Putamen (tissue), 1 donor: ENCODE data around the gene CTNNA1.
"Not testable (repeated sequence)": the region's sequence is repeated elsewhere in the genome, so short reads cannot be mapped to it uniquely, and the experiment has no call there.

Experiments
- DNase-seq: peaks from one replicate; pipeline ENCODE4 v3.0.0-alpha.2; 2016; ENCODE audit warnings: low spot score

The CTNNA1 gene

GRCh38 chr5:138815529-138815928, 62.3 kb downstream of the CTNNA1 start:
- no peak for DNase-seq

GRCh38 chr5:138817241-138817640, 64.0 kb downstream of the CTNNA1 start:
- no peak for DNase-seq

GRCh38 chr5:138819081-138819480, 65.9 kb downstream of the CTNNA1 start:
- no peak for DNase-seq

DNA sequence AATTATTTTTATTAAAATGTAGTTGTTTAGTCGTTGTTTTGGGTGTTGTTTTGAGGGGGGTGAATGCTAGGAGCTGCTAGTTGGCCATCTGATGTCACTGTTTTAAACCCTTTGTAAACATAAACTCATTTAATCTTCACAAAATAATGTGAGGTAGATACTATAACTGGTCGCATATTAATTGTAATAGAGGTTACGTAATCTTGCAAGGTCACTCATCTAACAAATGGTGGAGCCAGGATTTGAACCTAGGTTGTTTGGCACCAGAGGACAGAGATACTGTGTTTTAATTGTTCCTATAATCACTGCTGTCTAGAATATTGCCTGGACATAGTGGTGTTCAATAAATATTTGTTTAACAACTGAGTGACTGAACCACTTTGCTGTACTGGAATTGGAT, 67.5 kb downstream of the CTNNA1 start:
- no peak for DNase-seq

DNA sequence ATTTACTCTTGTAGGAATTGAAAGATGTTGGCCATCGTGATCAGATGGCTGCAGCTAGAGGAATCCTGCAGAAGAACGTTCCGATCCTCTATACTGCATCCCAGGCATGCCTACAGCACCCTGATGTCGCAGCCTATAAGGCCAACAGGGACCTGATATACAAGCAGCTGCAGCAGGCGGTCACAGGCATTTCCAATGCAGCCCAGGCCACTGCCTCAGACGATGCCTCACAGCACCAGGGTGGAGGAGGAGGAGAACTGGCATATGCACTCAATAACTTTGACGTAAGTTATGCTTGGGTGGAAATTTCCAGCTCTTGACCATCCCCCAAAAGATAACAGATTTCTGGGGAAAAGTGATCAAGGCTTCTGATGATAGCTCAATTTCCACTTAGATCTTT, 71.3 kb downstream of the CTNNA1 start:
- DNase-seq = no peak

DNA sequence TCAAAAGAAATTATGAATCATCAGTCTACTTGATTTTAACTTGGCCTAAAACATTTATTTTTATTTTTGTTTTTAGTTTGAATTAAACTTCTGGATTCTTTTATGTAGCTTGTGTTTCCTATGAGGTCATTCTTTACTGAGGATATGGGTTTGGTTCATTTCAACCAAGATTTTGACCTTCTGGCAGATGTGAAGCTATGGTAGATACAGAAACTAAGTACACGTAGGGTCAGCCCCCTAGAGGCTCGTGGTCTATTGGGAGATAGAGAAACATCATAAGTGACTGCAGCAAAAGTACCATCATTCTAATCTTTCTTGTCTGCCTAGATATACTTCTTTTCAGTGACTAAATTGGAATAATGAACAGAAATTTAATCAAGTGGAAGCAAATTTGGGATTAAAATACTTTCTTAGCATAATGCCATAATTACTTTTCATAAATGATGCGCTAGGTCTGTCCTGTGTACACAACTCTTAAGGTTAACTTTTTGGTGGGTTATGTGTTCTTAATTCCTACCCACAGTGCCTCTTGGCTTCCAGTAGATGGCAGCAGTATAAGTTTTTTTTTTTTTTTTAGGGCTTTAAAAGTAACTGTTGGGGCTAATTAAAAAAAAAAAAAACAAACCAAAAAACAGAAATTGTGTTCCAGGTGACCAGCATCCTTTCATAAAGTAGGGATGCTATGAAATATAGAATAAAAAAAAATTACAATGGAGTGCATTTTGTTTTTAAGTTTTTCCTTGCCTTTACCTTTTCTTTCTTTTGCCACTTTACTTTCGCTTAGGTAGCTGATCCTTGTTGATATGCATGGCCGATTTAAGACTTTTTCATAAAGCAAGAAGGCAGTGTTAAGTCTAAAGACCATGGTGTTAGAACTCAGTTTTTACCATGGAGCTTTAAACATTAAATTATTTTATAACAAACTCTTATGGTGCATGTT, 72.0 kb downstream of the CTNNA1 start:
- no peak for DNase-seq

DNA sequence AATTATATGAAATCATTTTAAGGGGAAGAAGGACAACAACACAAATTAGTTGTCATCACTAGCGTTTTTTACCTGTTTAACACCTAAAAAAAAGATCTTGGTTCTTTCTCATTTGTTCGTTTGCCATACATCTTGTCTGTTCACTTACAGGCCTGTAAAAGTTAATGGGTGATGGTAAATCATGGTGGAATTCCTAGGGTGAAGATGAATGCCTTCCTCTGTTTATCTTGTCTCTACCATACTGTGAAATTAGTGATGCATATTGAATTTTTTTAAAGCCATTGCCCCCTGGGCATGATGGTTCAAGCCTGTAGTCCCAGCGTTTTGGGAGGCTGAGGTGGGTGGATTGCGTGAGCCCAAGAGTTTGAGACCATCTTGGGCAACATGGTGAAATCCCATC, 75.3 kb downstream of the CTNNA1 start:
- no peak for DNase-seq

GRCh38 chr5:138829341-138829740, 76.1 kb downstream of the CTNNA1 start:
- no peak for DNase-seq

GRCh38 chr5:138831703-138832102, 78.5 kb downstream of the CTNNA1 start:
- no peak for DNase-seq

GRCh38 chr5:138832218-138832617, 79.0 kb downstream of the CTNNA1 start:
- no peak for DNase-seq

DNA sequence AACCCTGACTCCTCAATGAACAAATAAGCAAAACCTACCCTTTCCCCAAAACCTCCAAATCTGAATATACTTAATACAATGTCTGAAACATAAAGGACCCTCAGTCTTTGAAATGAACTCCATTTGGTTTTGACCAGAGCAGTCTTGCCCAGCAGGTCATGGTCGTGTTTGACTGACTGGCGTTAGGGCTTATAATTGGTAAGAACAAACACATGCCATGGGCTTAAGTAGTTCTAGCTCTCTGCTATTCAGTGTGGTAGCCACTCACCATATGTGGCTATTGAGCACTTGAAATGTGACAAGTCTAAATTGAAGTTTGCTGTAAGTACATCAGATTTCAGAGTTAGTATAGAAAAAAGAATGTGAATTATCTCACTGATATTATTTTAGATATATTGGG, 79.9 kb downstream of the CTNNA1 start:
- no peak for DNase-seq

GRCh38 chr5:138833726-138834480, 80.7 kb downstream of the CTNNA1 start:
- DNase-seq = no peak

GRCh38 chr5:138834853-138835252, 81.6 kb downstream of the CTNNA1 start:
- DNase-seq = not testable (repeated sequence)

DNA sequence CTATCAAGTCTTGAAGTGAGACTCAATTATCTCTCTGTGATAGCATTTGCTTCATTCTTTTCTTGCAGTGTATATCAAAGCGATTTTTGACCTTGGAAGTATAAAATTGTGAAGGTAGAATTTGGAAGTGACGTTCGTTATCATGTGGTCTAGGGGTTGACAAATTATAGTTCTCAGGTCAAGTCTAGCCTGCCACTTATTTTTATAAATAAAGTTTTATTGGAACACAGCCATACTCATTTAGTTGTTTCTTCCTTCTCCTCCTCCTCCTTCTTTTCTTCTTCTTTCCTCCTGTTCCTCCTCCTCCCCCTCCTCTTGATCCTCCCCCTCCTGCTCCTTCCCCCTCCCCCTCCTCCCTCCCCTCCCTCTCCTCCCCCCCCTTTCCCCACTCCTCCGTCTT, 83.9 kb downstream of the CTNNA1 start:
- no peak for DNase-seq

GRCh38 chr5:138840103-138840502, 86.9 kb downstream of the CTNNA1 start:
- no peak for DNase-seq

GRCh38 chr5:138841531-138841930, 88.3 kb downstream of the CTNNA1 start:
- no peak for DNase-seq

DNA sequence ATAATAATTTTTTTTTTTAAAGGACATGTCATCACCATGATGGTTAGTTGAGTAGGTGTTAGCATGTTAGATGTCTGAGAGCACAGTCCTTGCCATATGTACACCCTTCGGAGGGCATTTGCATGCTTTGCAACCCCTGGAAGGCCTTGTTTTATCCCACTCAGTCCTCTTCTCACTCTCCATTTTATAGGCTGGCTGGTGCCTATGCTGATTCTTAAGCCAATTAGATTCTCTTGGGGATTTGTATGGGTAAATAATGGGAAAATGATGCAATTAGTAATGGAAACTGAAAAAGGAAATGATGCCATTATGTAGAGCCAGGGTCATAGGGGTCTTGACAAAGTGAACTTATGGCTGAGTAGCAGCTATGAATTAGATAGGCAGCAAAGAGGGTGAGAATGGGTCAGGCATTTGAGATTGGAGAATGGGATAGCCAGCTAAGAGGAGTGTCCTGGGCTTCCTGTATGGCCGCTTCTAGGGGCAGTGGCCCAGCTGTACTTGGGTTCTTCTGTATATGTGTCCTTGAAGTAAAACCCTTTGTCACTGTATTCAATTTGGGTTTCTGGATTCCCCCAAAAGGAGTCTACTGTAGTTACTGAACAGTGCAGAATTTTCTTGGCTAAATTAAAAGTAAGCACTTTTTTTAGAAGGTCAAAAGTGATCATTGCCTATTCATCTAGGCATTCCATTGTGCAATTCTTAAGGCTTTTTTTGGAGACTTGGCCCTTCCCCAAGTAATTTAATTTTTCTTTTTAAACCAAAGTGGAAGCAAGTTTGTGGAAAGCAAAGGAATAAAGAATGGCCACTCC, 90.3 kb downstream of the CTNNA1 start:
- no peak for DNase-seq

- DNase-seq = no peak
Measured at GRCh38 chr5:138844125-138844461, 90.9 kb downstream of the CTNNA1 start.

- no peak for DNase-seq
Measured at GRCh38 chr5:138844812-138845513, 91.7 kb downstream of the CTNNA1 start.

GRCh38 chr5:138849439-138849838, 96.2 kb downstream of the CTNNA1 start:
- no peak for DNase-seq

GRCh38 chr5:138849882-138850281, 96.7 kb downstream of the CTNNA1 start:
- DNase-seq = no peak
